HCEC 1CT (cell line): ENCODE measurements around the gene ZNF385B.
"Not testable (repeated sequence)": the region's sequence is repeated elsewhere in the genome, so short reads cannot be mapped to it uniquely, and the experiment has no call there.

Experiments used
- DNase-seq: peaks from one replicate; pipeline ENCODE4 v3.0.0-alpha.2; 2017

ZNF385B gene

GRCh38 chr2:179470089-179470488, 391.3 kb downstream of the ZNF385B start:
- no peak for DNase-seq

GRCh38 chr2:179467960-179468359, 393.5 kb downstream of the ZNF385B start:
- no peak for DNase-seq

GRCh38 chr2:179467111-179467510, 394.3 kb downstream of the ZNF385B start:
- DNase-seq: peak; percentile 60

- DNase-seq: no peak
These were observed 400.0 kb downstream of the ZNF385B start for GRCh38 chr2:179461420-179461819.

- peak; percentile 94 for DNase-seq
These were observed 401.1 kb downstream of the ZNF385B start for GRCh38 chr2:179460181-179460929.

- DNase-seq: not testable (repeated sequence)
These were observed 403.3 kb downstream of the ZNF385B start for GRCh38 chr2:179458113-179458512.

- peak; percentile 16 for DNase-seq
These were observed 405.6 kb downstream of the ZNF385B start for GRCh38 chr2:179455824-179456223.

- DNase-seq: no peak
These were observed 406.3 kb downstream of the ZNF385B start for GRCh38 chr2:179455172-179455524.

- peak; percentile 94 for DNase-seq
These were observed 406.8 kb downstream of the ZNF385B start for GRCh38 chr2:179454443-179455171.

GRCh38 chr2:179449010-179449409, 412.4 kb downstream of the ZNF385B start:
- no peak for DNase-seq

- DNase-seq: peak; percentile 20
These were observed 413.5 kb downstream of the ZNF385B start for GRCh38 chr2:179447839-179448447.

- no peak for DNase-seq
These were observed 414.0 kb downstream of the ZNF385B start for GRCh38 chr2:179447421-179447820.

GRCh38 chr2:179446476-179447141, 414.8 kb downstream of the ZNF385B start:
- no peak for DNase-seq

- DNase-seq: peak; percentile 34
These were observed 417.4 kb downstream of the ZNF385B start for GRCh38 chr2:179444056-179444455.

- no peak for DNase-seq
These were observed 418.2 kb downstream of the ZNF385B start for GRCh38 chr2:179443180-179443579.

GRCh38 chr2:179442206-179442605, 419.2 kb downstream of the ZNF385B start:
- no peak for DNase-seq

- no peak for DNase-seq
These were observed 419.9 kb downstream of the ZNF385B start for GRCh38 chr2:179441551-179441950.

- peak; percentile 52 for DNase-seq
These were observed 420.7 kb downstream of the ZNF385B start for GRCh38 chr2:179440642-179441251.

GRCh38 chr2:179438654-179439053, 422.8 kb downstream of the ZNF385B start:
- no peak for DNase-seq

GRCh38 chr2:179437430-179437829, 424.0 kb downstream of the ZNF385B start:
- no peak for DNase-seq

GRCh38 chr2:179435566-179435965, 425.8 kb downstream of the ZNF385B start:
- DNase-seq: no peak

GRCh38 chr2:179435000-179435399, 426.4 kb downstream of the ZNF385B start:
- no peak for DNase-seq

GRCh38 chr2:179434357-179434756, 427.1 kb downstream of the ZNF385B start:
- no peak for DNase-seq
